Stimulated activated CD8-positive, alpha-beta memory T cell treated with anti-CD3 and anti-CD28 coated beads, Interleukin-7, amount 100 ng/mL, for 24 hours (primary cell): Measurements from ENCODE around the gene IFNGR2.
"Not testable (repeated sequence)": the region's sequence is repeated elsewhere in the genome, so short reads cannot be mapped to it uniquely, and the experiment has no call there.

Experiments
- DNase-seq: peaks from one replicate; pipeline ENCODE4 v3.0.0-alpha.2; 2020; ENCODE audit warnings: low read depth

Gene IFNGR2

GRCh38 chr21:33402001-33402979 lies 923 bp upstream of the IFNGR2 start:
- DNase-seq = no peak

- DNase-seq = no peak
These were observed 773 bp downstream of the IFNGR2 start for GRCh38 chr21:33403786-33404585.

GRCh38 chr21:33406493-33406892 lies 3.3 kb downstream of the IFNGR2 start:
- DNase-seq = no peak

- DNase-seq = no peak
These were observed 8.8 kb downstream of the IFNGR2 start for GRCh38 chr21:33411949-33412430.

GRCh38 chr21:33412439-33412831 lies 9.2 kb downstream of the IFNGR2 start:
- not testable (repeated sequence) for DNase-seq

GRCh38 chr21:33412832-33413519 lies 9.8 kb downstream of the IFNGR2 start:
- DNase-seq = no peak

- DNase-seq = no peak
These were observed 10.9 kb downstream of the IFNGR2 start for GRCh38 chr21:33414068-33414467.

- DNase-seq = no peak
These were observed 11.7 kb downstream of the IFNGR2 start for GRCh38 chr21:33414926-33415325.

- no peak for DNase-seq
These were observed 15.5 kb downstream of the IFNGR2 start for GRCh38 chr21:33418691-33419090.

- no peak for DNase-seq
These were observed 16.4 kb downstream of the IFNGR2 start for GRCh38 chr21:33419538-33420123.

GRCh38 chr21:33421713-33422393 lies 18.6 kb downstream of the IFNGR2 start:
- no peak for DNase-seq

- no peak for DNase-seq
These were observed 21.0 kb downstream of the IFNGR2 start for GRCh38 chr21:33424214-33424613.

- DNase-seq = no peak
These were observed 22.6 kb downstream of the IFNGR2 start for GRCh38 chr21:33425825-33426224.

- no peak for DNase-seq
These were observed 23.8 kb downstream of the IFNGR2 start for GRCh38 chr21:33427051-33427450.

GRCh38 chr21:33428669-33429068 lies 25.5 kb downstream of the IFNGR2 start:
- no peak for DNase-seq

- DNase-seq = no peak
These were observed 27.6 kb downstream of the IFNGR2 start for GRCh38 chr21:33430858-33431257.

- no peak for DNase-seq
These were observed 29.3 kb downstream of the IFNGR2 start for GRCh38 chr21:33432496-33432895.

GRCh38 chr21:33433001-33433400 lies 29.8 kb downstream of the IFNGR2 start:
- no peak for DNase-seq

GRCh38 chr21:33433425-33434114 lies 30.4 kb downstream of the IFNGR2 start:
- no peak for DNase-seq

GRCh38 chr21:33434770-33435360 lies 31.7 kb downstream of the IFNGR2 start:
- DNase-seq = no peak
